Activated CD8-positive, alpha-beta memory T cell treated with anti-CD3 and anti-CD28 coated beads, Interleukin-2, amount 50 U/mL, for 24 hours (primary cell): ENCODE results near the gene FAM83E.
"Not testable (repeated sequence)": the region's sequence is repeated elsewhere in the genome, so short reads cannot be mapped to it uniquely, and the experiment has no call there.

Experiments used
- DNase-seq: peaks from one replicate; pipeline ENCODE4 v3.0.0-alpha.2; 2020; ENCODE audit errors: extremely low read depth

FAM83E gene

DNA sequence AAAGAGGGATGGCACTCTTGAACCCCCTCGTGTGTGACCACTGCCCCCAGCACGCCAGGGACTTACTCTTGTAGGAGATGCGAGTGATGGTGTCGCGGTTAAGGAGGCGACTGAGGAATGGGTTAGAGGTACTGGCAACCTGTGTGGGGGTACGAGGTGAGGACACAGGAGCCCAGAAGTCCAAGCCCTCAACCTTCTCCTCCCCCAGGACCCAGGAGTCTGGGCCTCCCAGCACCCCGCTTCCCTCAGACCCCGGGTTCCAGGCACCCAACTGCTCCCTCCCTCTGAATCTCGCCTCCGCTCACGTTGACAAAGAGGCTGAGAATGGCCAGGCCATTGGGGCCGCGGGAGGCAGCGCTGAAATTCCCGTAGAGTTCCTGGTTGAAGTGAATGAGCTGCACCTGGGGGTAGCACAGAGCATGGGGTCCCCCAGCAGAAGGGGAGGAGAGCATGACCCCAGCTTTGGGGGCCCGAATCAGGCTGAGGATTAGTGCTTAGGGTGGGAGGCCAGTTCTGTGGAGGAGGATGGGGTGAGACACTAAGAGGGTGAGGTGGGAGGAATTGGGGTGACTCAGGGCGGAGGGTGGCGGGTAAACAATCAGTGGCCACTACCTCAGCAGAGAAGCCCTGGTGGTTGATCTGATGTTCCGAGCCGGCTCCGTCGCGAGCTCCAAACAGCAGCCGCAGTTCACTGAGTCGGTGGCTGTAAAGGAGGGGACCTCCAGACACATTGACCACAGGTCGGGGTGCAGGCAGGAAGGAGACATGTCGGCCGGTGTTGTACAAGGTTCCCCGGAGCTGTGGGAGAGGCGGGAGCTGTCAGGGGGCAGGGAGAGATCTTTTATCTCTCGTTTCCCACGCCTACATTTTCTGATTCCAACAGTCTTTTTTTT is 24.9 kb upstream of the FAM83E start:
- DNase-seq = no peak

DNA sequence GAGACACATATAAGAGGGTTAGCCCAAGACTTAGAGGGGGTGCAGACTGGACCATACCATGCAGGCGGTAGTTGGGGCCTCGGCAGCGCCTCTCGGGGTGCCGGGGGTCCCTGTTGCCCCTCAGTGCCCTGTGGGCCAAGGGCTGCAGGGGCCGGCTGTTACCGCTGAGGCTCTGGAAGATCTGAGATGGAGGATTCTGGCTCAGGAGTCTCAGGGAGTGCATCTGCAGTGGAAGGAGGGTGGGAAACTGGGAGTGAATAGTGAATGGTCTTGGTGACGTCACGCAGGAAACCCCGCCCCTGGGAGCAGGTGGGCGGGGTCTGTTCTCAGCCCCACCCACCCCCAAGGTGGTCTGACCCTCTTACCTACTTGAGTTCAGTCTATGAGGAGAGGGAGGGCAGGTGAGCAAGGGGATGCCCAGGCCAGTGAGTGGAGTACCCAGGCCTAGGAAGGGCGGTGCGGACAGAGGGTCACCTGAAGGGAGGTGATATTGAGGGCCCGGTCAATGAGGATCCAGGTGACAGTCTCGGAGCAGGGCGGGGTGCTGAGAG is 24.0 kb upstream of the FAM83E start:
- DNase-seq = no peak

DNA sequence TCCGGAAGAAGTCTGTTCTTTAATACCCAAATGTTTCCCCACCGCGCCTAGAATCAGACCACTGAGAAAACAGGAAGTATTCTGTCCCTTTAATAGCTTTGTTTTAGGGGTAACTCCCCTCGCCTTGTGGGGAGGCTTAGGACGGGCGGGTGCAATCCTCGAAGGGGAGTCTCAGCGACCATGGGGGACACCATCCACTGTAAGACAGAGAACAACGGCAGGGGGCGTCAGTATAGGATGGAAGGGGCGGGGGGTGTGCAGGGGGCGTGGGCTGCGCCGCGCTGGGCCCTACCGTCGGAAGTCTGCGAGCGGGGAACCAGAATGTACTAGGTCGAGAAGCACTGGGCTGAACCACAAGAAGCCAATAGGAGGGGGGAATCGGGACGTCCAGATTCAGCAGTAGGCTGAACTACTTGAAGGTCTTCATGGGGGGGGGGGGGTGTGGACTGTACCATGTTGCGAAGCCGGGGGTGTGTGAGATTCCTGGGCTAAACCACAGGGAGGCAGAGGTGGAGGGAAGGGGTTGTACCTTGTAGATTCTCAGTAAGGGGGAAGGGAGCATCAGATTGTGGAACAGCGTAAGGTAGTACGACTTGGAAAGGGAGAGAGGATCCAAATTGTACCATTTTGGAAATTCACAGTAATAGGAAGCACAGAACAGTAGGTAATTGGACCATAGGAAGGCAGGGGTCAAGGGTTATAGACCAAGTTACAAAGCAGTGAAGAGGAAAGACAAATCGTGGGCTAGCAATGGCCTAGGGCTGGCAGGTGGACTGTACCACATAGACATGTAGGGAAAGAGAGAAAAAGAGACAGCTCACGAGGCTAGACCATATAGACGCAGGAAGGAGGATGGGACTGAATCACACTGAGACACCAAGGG is 23.3 kb upstream of the FAM83E start:
- DNase-seq = peak; percentile 54

DNA sequence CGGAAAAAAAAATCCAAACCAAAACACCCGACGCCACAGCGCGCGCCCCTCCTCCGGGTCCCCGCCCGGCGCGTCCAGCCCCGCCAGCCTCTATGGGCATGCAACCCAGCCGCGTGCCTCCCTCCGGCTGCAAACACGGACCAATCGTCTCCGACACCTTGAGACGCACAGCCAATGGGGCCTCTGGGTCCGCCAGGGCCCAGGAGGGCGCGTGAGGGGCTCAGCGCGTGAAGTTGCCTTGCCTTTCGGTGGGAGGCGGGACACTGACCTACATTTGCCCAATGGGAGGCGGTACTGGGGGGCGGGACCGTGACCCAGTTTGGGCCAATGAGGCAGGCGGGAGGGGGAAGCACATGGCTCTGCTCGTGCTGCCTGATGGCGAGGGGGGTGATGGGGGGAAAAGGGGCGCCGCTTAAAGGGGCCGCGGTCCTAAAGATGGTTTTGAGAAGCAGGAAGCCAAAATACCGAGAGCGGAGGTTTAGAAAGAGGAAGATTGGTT is 22.6 kb upstream of the FAM83E start:
- peak; percentile 100 for DNase-seq

DNA sequence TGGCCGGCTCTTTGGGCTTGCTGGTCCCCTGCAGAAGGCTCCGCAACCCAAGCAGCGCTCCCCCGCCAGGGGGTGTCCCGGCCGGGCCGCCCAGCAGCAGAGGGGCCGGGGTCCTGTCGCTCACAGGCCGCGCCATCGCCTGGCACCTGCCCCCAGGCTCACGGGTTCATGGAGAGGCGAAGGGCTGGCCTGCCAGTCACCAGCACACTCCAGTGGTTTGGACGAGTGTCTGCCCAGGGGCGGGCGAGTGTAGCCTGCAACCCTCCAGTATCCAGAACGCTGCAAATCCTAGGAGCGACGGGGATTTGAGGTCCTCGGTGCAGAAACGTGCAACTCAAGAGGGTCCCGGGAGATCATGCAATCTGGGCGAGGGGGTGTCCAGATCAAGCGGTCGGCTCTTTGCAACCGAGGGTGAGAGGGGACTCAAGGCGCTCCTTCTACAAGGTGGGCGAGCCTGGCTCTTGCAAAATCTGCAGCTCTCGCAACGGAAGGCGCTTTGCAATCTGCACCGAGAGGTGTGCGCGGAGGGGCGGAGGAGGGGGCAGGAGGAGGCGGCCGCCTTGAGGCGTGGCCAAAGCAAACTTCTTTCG is 22.1 kb upstream of the FAM83E start, which contains the start of gene DBP:
Gene DBP (minus strand): TSS at position 521 of the 590 bp plus-strand sequence. CDS start 385 bp downstream, at position 136.
- DNase-seq = no peak

DNA sequence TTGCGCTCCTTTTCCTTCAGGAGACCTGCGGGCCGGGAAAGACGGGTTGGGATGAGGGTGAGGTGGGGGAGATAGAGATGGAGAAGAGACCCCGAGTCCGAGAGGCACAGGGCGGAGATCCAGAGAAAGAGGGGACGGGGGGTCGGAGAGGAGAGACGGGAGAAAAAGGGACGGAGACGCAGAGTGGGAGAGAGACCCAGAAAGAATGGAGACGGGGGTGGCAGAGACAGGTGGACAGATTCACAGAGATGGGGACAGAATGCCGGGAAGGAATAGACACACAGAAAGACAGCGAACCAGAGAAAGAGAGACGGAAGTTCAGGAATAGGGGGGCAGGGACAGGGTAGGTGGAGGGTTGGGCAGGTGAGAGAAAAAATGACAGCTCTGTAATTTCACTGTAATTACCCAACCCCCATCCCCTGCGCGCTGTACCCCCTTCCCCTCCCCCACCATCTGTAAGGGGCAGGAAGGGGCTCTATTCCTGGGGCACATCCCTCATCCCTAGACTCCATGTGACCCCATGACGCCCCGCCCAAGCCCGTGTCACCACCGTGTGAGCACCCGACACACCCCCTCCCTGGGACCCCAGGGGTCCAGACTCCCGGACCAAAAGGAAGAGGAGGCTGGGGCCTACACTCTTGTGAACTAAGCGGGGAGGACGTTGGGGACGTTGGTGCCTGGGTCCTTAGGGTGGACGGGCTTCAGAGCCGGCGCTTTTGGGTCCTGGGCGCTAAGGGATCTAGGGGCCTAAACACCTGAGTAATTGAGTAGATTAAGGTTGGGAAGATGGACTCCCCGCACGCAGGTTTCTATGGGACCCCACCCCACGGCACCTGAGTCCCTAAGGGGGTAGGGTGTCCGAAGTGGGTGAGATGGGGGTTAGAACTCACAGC is 21.3 kb upstream of the FAM83E start:
- no peak for DNase-seq

DNA sequence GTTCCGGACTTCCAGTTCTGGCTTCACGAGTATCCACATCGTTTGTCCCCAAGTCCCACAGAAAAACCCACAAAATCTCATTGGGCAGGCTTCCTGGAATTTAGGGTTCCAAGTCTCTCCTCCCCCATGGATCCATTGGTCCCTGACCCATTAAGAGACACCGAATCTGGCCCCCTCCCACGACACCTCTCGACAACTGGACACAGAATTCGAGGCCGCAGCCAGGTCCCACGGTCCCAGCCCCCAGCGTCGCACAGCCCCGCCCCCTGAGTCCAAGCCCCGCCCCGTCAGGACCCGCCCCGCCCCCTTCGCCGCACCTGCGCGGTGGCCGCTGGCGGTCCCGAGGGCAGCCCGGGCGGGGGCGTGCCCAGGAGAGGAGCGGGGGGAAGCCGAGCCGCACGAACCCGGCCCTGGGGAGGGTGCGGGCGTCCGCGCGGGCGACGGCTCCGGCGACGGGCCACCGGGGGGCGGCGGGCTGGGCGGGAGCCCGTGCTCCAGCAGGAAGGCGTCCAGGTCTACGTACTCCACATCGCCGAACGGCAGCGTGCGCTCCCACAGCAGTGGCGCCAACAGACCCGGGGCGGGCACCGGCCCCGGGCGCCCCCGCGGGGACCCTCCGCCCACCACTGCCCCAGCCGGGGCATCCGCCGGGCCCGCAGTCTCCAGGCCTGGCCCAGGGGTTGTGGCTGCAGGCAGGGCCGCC is 20.5 kb upstream of the FAM83E start:
- DNase-seq = no peak

DNA sequence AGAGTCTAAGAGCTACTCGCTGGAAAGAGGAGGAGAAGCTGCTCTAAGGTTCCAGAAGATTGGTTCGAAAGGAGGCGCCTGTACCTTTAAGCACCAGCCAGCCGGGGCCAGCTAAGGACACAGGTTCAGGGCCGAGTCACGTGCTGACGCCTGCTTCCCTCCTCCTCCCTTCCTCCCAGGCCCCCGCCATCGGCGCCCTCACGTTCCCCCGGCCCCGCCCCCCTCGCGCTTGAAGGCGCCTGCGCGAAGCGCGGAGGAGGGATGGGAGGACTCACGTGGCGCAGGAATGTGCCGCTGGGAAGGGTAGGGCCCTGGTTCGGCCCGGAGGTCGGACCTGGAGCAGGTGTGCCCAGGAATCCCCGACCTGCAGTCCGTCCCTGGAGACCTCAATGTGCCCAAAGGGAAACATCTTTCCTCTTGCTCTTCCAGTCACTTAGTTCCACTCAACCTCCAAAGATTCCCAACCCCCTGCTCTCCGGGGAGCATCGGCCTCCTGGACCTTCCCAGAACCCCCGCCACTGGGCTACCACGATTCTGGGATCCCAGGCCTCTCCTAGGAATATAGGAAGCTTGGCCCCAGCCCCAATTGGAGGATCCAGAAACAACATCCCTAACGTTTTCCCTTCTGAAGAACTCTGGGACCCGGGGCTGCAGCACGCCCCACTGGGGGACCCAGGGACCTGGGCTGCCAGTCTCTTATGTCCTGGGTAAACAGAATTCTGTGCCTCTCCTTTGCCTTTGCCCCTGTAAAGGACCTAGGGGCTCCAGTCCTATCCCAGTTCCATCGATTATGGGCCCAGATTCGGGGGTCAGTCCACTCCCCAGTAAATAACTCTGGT is 19.8 kb upstream of the FAM83E start:
- DNase-seq = peak; percentile 83

DNA sequence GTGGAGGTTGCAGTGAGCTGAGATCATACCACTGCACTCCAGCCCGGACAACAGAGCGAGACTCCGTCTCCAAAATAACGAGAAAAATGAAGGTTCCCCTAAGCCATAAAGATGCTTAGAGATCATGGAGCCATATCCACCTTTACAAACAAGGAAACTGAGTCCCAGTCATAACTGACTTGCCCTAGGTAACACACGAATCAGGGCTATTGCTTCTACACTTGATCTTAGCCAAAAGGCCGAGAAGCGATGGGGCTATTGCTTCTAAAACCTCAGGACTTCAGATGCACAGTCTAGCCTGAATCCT is 19.1 kb upstream of the FAM83E start:
- no peak for DNase-seq

DNA sequence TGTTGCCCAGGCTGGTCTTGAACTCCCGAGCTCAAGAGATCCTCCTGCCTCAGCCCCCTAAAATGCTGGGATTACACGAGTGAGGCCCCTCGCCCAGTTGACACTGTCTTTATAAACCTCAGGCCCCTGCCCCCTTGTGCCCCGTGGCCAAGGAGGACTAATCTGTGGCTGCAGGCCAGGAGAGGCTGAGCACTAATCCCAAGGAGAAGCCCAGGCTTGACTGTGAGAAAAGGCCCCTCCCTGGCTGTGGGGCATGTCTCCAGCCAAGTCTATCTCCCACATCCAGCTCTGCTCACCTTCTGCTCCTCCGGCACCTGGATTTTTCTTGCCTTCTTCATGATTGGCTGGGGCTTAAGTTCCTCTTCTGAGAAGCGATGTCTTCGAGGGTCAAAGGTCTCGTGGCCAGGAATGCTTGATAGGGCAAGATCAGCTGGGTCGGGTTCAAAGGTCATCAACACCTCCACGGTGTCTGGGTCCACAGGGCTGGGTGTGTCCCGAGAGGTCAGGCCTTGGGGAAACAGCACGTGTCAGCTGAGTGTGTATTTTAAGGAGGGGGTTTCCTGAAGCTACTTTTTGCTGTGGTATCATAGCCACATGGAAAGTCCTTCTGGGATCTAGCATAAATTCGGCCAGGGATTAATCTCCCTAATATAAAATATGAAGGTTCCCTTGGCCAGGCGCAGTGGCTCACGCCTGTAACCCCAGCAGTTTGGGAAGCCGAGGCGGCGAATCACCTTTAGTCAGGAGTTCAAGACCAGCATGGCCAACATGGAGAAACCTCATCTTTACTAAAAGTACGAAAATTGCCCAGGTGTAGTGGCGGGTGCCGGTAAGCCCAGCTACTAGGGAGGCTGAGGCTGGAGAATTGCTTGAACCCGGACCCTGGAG is 18.5 kb upstream of the FAM83E start:
- DNase-seq = no peak

DNA sequence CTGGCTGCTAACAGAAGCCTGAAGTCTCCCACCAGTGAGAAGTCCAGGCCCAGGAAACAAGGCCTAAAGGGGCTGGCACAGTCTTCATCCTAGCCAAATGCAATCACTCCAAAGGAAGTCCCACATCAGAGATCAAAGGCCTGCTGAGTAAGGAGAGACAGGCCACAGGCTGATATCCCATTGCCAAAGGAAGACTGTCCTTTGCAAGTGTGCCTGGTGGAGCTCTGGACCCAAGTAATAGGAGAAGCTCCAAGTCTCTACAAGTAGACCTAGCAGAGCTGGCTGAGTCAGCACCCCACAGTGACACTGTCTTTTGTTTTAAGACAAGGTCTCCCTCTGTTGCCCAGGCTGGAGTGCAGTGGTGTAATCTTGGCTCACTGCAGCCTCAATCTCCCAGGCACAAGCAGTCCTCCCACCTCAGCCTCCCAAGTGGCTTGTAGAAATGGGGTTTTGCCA is 17.8 kb upstream of the FAM83E start:
- no peak for DNase-seq

DNA sequence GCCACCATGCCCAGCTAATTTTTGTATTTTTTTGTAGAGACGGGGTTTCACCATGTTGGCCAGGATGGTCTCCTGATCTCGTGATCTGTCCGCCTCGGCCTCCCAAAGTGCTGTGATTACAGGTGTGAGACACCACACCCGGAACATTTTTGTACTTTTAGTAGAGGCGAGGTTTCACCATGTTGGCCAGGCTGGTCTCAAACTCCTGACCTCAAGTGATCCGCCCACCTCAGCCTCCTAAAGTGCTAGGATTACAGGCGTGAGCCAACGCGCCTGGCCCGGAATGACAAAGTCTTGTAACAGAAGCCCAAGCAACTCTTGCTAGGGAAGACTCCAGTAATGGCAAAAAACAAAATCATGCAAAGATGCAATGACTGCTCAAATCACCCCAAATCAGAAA is 17.4 kb upstream of the FAM83E start:
- not testable (repeated sequence) for DNase-seq

DNA sequence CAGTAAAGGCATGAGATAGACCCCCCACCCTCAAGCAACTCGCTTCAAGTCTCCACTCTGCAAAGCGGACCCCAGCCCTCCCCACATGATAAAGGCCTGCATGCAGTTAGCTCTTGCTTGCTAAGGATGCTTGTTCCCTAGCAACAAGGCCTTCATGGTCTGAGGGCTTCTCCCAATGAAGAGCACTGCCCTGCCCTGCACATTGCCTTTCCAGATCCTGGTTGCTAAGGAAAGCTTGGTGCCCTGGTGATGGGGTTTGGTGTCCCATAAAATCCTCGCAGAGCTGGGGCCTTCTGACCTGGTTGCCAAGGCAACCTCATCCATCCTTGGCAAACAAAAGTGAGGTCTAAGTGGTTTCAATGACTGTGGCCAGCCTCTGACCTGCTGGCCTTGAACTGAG is 16.3 kb upstream of the FAM83E start:
- DNase-seq = no peak

DNA sequence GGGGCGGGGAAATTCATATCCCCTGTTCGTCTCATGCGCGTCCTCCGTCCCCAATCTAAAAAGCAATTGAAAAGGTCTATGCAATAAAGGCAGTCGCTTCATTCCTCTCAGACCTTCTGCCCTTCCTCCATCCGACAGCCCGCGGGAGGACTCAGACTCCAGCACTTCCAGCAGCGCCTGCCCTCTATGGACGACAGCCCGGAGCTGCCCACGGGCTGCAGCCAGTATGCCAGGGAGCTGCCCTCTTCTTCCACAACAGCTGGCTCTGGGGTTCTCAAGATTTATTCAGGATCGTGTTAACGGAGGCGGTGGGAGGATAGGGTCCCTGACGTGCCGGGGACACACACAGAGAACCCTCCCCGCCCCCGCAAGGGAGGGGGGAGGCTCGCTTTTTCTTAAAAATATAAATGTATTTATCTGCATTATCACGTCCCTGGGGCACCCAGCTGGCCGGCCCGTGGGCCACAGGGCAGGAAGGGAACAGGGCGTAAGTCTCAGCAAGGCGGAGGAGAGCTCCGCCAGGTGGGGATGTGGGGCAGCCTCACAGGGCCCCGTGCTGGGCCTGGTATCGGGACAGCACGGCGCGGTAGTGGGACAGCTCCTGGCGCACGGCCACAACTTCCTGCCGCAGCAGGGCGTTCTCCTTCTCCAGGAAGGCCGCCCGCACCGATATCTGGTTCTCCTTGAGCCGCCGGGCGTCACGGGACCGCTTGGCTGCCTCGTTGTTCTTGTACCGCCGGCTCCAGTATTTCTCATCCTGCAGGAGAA is 15.6 kb upstream of the FAM83E start:
- no peak for DNase-seq

DNA sequence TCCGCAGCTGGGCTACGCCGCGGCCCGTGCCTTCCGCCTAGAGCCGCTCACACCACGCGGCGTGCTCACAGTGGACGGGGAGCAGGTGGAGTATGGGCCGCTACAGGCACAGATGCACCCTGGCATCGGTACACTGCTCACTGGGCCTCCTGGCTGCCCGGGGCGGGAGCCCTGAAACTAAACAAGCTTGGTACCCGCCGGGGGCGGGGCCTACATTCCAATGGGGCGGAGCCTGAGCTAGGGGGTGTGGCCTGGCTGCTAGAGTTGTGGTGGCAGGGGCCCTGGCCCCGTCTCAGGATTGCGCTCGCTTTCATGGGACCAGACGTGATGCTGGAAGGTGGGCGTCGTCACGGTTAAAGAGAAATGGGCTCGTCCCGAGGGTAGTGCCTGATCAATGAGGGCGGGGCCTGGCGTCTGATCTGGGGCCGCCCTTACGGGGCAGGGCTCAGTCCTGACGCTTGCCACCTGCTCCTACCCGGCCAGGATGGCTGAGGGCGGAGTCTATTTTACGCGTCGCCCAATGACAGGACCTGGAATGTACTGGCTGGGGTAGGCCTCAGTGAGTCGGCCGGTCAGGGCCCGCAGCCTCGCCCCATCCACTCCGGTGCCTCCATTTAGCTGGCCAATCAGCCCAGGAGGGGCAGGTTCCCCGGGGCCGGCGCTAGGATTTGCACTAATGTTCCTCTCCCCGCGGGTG is 14.9 kb upstream of the FAM83E start:
- no peak for DNase-seq

DNA sequence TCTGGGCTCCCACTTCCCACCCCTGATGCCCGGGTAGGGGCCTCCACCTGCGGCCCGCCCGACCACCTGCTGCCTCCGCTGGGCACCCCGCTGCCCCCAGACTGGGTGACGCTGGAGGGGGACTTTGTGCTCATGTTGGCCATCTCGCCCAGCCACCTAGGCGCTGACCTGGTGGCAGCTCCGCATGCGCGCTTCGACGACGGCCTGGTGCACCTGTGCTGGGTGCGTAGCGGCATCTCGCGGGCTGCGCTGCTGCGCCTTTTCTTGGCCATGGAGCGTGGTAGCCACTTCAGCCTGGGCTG is 14.4 kb upstream of the FAM83E start:
- no peak for DNase-seq
